ENCODE results near the gene NHLRC4. TPM values are rescaled to one million over a fixed set of nuclear protein-coding genes. Genes with fewer than 3 reads are reported as not detected.

Gene NHLRC4
- total RNA-seq, 1 experiment from 2014 or later: 0.44 TPM

GRCh38 chr16:528111-529011 is 38.4 kb upstream of the NHLRC4 start:
- ChIA-PET POLR2A (ENCODE audit: unreplicated experiment) (no interaction called here), CTCF (no interaction called here)
- Histone ChIP-seq H3K9me2 (replicated peaks; ENCODE audit: low read length) (no peaks in the 10 kb centered on the region), H3K4me2 (ENCODE audit: low read length) (peak overlapping the region; percentile 98), H2AFZ (ENCODE audit: low read length) (no peak overlapping the region), H3K36me3 (ENCODE audit: low read depth, low read length) (no peaks in the 10 kb centered on the region), H3F3A (ENCODE audit: low read length, unreplicated experiment) (no peaks in the 10 kb centered on the region), H3K27me3 (ENCODE audit: low read length) (no peaks in the 10 kb centered on the region), H3K4me3 (ENCODE audit: low read length) (peak overlapping the region; percentile 94), H3K9ac (ENCODE audit: low read length) (peak overlapping the region; percentile 96), H3K9me3 (ENCODE audit: low read length) (no peaks in the 10 kb centered on the region), H3K4me1 (ENCODE audit: insufficient read depth, low read length) (peaks cover 26% of the 10 kb centered on the region), H4K20me1 (ENCODE audit: low read length) (peaks cover 23% of the 10 kb centered on the region), H3K79me2 (ENCODE audit: low read length) (peaks cover 79% of the 10 kb centered on the region), H3K27ac (ENCODE audit: low read length) (peak overlapping the region; percentile 79)
- BruUV-seq (replicated peaks): TSS peak; percentile 42
- intact Hi-C loops (cut with micrococcal nuclease): loop anchor here (10.0 kb wide), 1 partner anchor 56 kb away; no protein-coding TSS in a partner anchor
- TF ChIP-seq EZH2phosphoT487 (IDR thresholded peaks at IDR 0.05; ENCODE audit: borderline replicate concordance, low read length) (no peak), EZH2 (IDR thresholded peaks at IDR 0.05; ENCODE audit: low read length, unreplicated experiment) (no peak), CTCF (conservative IDR thresholded peaks at IDR 0.05; ENCODE audit: low read depth, low read length) (no peak)
- peak; percentile 16 for ATAC-seq
- peak; percentile 39 for DNase-seq

GRCh38 chr16:529012-529575 is 37.7 kb upstream of the NHLRC4 start:
- H3K36me3 ChIP-seq (ENCODE audit: low read depth, low read length): no peaks in the 10 kb centered on the region
- H3K4me3 ChIP-seq (ENCODE audit: low read length): peak overlapping the region; percentile 94
- ChIA-PET POLR2A (ENCODE audit: unreplicated experiment) (no interaction called here), CTCF (no interaction called here)
- H3K4me2 ChIP-seq (ENCODE audit: low read length): peak overlapping the region; percentile 98
- TSS peak; percentile 27 for BruUV-seq (replicated peaks)
- intact Hi-C loops (cut with micrococcal nuclease): loop anchor here (10.0 kb wide), 1 partner anchor 56 kb away; no protein-coding TSS in a partner anchor
- peak overlapping the region; percentile 79 for H3K27ac ChIP-seq (ENCODE audit: low read length)
- no peaks in the 10 kb centered on the region for H3F3A ChIP-seq (ENCODE audit: low read length, unreplicated experiment)
- no peak for TF ChIP-seq EZH2 (IDR thresholded peaks at IDR 0.05; ENCODE audit: low read length, unreplicated experiment)
- no peak for TF ChIP-seq EZH2phosphoT487 (IDR thresholded peaks at IDR 0.05; ENCODE audit: borderline replicate concordance, low read length)
- TF ChIP-seq CTCF (conservative IDR thresholded peaks at IDR 0.05; ENCODE audit: low read depth, low read length): no peak
- H3K27me3 ChIP-seq (ENCODE audit: low read length): no peaks in the 10 kb centered on the region
- H3K4me1 ChIP-seq (ENCODE audit: insufficient read depth, low read length): peaks cover 30% of the 10 kb centered on the region
- peaks cover 85% of the 10 kb centered on the region for H3K79me2 ChIP-seq (ENCODE audit: low read length)
- H3K9me2 ChIP-seq (replicated peaks; ENCODE audit: low read length): no peaks in the 10 kb centered on the region
- H2AFZ ChIP-seq (ENCODE audit: low read length): no peak overlapping the region
- peak overlapping the region; percentile 96 for H3K9ac ChIP-seq (ENCODE audit: low read length)
- peaks cover 23% of the 10 kb centered on the region for H4K20me1 ChIP-seq (ENCODE audit: low read length)
- no peaks in the 10 kb centered on the region for H3K9me3 ChIP-seq (ENCODE audit: low read length)
- DNase-seq (no peak), ATAC-seq (no peak)

Measured in PC-3 (cell line).